A549 treated with CORT108297 at 1 μM for 4 hours (cell line): ENCODE data around the gene RABL6. TPM values are rescaled to one million over a fixed set of nuclear protein-coding genes. Genes with fewer than 3 reads are reported as not detected.

ENCODE experiments used
- total RNA-seq: library from RNA; stranded (reverse); fragments of 200-300 nt; extraction: Qiagen RNA extraction; gene quantifications from 5 replicates; pipeline ENCODE4 v1.2.3, GENCODE V29; 2022

The RABL6 gene, protein sequence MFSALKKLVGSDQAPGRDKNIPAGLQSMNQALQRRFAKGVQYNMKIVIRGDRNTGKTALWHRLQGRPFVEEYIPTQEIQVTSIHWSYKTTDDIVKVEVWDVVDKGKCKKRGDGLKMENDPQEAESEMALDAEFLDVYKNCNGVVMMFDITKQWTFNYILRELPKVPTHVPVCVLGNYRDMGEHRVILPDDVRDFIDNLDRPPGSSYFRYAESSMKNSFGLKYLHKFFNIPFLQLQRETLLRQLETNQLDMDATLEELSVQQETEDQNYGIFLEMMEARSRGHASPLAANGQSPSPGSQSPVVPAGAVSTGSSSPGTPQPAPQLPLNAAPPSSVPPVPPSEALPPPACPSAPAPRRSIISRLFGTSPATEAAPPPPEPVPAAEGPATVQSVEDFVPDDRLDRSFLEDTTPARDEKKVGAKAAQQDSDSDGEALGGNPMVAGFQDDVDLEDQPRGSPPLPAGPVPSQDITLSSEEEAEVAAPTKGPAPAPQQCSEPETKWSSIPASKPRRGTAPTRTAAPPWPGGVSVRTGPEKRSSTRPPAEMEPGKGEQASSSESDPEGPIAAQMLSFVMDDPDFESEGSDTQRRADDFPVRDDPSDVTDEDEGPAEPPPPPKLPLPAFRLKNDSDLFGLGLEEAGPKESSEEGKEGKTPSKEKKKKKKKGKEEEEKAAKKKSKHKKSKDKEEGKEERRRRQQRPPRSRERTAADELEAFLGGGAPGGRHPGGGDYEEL
- 59.9 to 89.6 TPM (median 80.8 TPM) in 5 replicates for total RNA-seq

DNA sequence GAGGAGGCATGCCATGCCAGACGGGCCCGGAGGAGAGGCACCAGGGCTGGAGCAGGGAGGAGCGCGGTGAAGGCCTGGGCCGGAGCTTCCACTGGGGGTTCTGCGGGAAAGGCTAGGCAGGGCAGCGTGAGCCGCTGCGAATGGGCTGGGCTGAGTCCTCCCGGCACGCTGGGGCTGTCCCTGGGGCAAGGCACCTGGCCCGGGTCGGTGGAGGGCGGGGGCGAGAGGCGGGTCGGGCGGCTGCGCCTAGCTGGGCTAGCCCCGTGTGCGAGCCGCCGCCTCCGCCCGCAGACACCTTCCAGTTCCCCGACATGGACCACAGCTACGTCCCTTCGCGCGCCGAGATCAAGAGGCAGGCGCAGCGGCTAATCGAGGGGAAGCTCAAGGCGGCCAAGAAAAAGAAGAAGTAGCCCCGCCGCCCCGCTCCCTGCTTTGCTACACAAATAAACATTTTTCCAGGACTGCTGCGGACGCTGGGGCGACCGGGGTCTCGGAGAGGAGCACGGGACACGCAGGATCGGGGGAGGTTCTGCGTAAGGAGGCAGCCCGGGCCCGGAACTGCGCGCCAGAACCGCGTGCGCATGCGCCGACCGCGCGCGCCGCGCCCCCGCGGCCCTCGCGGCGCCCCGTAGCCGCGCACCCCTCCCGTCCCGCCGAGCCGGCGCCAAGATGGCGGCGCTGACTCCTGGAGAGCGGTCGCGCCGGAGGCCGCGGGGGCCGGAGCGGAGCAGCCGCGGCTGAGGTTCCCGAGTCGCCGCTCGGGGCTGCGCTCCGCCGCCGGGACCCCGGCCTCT, at the start of gene RABL6:
Gene RABL6 (plus strand): TSS at position 668 of the 794 bp plus-strand sequence. CDS start 249 bp downstream, outside the sequence.

DNA sequence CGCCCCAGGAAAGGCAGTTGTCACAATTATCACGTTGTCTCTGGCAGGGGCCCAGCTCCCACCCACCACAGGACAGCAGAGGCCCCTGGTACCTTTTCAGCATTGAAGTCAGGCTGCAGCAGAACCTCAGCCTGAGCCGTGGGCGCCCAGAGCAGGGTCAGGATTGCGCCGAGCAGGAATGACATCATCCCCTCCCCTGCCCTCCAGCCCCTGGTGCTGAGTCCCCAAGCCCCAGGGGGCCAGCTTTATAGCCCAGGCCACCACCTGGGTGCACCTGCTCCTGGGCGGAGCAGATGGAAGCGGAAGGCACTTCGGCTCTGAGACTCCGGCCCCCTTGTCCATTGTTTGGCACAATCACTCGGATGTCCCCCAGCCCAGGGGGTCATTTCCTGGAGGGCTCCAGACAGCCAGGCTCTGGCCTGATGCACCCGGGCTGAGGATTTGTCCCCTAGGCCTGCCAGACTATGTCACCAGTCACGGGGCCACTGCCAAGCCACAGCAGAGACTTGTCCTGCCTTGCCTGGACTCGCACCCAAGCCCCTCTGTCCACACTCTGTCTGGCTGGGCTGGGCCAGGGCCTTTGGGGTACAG, 43.4 kb upstream of the RABL6 start, which contains the start of gene LCN15:
Gene LCN15 (minus strand): TSS at position 218 of the 591 bp plus-strand sequence. CDS start 30 bp downstream, at position 188.

DNA sequence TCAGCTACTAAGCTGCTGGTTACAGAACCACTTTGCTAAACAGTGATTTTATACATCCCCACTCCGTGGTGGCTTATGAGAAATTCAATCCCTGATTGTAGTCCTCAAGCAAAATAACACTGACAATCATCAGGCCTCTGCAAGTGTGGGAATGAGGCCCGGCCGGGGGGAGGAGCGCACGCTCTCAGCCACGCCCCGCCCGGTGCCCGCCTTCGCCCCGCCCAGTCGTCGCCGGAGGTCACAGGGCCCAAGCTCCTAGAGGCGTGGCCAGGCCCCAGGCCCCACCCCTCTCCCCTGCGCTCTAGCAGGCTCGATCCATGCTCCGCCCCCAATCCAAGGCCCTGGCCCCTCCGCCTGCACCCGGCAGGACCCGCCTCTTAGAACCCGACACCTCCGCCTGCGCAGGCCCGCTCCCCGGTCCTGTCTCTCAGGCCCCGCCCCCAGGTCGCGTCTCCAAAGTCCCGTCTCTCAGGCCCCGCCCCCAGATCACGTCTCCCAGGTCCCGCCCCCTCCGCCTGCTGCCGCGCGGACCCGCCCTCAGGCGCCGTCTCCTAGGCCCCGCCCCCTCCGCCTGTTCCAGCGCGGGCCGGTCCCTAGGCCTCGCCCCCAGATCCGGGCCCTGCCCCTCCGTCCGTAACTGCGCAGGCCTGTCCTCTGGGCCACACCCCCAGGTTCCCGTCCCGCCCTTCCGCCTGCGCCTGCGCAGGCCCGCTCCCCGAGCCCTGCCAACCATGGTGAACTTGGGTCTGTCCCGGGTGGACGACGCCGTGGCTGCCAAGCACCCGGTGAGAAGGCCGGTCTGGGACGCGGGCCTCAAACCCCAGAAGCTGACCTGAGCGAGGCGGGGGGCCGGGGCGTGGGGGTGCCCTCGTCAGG, 16.9 kb upstream of the RABL6 start, which contains the start of gene TMEM141:
Gene TMEM141 (plus strand): TSS at position 705 of the 876 bp plus-strand sequence. CDS start 27 bp downstream, at position 732.

DNA sequence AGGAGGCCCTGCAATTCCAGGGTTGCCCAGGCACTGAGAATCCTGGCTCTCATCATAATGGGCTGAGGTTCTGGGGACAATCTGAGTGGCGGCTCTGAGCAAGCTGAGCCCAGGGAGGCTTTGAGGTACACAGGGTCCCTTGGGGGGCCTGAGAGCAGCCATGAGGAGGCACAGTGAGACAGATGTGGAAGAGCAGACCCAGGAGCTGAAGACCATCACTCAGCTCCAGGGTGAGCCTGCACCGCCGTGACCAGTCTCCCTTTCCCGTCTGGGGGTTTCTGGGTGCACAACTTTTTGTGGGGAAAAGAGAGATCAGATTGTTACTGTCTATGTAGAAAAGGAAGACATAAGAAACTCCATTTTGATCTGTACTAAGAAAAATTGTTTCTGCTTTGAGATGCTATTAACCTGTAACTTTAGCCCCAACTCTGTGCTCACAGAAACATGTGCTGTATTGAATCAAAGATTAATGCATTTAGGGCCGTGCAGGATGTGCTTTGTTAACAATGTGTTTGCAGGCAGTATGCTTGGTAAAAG, 11.4 kb upstream of the RABL6 start, which contains the start of gene CCDC183:
Gene CCDC183 (plus strand): TSS at position 101 of the 537 bp plus-strand sequence. CDS start 60 bp downstream, at position 161.

DNA sequence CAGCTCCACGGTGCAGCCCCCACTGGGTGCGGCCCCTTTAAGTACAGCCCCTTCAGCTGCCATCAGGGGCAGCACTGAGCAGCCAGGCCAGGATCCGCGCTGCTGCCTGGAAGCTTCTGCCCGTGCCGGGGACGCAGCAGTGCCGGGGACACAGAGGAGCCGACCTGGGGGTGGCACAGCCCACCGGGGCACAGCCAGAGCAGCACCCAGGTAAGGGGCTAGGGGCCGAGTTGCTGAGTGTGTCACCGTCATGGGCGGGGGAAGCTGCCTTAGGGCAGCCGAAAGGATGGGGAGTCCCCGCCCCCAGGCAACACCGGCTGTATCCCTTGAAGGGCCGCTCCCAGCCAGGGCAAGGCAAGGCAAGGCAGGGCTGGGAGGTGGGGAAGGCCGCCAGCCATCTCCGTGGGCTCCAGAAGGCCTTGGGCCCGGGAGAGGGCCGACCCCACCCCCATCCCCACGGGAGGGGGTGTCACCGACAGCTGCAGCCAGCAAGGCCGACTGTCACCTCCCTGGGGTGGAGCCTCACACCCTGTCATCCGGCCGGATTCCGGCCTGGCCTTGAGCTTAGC, 34.7 kb downstream of the RABL6 start, which contains the start of gene AJM1:
Gene AJM1 (plus strand): TSS at position 99 of the 569 bp plus-strand sequence. CDS start 1,937 bp downstream, outside the sequence.

DNA sequence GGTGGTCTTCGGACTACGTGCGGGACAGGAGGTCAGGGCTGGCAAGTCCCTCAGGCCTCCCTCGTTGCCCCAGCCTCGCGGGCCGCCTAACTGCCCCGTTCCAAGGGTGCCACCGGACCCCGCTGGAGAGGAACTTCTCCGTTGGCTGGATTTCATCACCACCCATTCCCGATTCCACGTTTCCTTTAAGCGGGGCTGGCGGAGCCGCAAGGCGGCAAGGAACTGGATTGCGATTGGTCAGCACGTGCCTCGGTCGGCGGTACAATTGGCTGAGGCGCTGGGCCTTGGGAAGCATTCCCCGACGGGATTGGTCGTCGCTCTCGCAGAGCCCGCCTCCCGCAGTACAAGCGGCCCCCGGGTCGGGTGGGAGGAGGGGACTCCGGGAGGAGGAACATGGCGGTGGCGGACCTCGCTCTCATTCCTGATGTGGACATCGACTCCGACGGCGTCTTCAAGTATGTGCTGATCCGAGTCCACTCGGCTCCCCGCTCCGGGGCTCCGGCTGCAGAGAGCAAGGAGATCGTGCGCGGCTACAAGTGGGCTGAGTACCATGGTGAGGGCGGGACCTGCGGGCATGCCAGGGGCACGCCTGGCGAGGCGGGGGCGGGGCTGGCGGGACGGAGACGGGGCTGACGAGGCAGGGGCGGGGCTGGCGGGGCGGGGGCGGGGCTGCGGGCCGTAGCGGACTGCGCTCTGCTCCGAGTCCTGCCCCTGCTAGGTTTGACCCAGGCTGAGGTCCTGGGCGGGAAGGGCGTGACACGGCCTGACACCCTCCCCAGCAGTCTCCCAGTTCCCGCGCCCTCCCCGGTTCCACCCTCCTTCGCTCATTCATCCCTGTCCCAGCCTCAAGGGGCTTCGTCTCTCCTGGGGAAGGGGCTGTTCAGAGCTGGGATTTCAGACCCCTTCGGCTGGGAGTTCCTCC, 41.6 kb downstream of the RABL6 start, which contains the start of gene PHPT1:
Gene PHPT1 (plus strand): TSS at position 372 of the 922 bp plus-strand sequence. CDS start 22 bp downstream, at position 394.

DNA sequence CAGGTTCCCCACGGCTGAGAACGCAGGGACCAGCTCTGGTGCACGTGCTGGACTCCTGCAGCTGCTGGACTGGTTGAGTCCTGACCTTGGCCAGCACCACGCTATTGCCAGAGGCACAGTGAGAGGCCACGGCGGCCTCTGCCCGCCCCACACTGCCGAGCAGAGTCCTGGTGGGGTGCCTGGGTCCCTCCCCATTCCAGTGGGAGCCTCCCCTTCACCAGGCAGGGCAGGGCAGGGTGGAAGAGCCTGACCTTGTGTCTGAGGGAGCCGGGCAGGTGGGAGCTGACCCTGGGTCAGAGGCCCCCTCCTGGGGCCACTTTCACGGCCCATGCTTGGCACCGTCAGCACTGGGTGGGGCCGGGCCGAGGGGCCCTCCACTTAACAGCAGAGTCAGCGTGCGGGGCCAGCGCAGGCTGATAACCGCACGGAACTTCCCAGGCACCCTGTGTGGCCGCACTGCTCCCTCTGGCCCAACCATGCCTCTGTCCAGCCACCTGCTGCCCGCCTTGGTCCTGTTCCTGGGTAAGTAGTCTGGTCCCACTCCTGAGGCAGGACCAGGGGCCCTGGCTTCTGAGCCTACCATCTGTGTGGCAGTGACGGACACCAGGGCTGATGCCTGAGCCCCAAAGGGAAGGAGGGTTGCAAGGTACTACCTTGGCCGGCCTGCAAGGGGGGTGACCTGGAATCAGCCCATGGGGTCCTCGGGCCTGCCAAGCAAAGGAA, 44.4 kb downstream of the RABL6 start, which contains the start of gene MAMDC4:
Gene MAMDC4 (plus strand): TSS at position 406 of the 723 bp plus-strand sequence. CDS start 71 bp downstream, at position 477.

DNA sequence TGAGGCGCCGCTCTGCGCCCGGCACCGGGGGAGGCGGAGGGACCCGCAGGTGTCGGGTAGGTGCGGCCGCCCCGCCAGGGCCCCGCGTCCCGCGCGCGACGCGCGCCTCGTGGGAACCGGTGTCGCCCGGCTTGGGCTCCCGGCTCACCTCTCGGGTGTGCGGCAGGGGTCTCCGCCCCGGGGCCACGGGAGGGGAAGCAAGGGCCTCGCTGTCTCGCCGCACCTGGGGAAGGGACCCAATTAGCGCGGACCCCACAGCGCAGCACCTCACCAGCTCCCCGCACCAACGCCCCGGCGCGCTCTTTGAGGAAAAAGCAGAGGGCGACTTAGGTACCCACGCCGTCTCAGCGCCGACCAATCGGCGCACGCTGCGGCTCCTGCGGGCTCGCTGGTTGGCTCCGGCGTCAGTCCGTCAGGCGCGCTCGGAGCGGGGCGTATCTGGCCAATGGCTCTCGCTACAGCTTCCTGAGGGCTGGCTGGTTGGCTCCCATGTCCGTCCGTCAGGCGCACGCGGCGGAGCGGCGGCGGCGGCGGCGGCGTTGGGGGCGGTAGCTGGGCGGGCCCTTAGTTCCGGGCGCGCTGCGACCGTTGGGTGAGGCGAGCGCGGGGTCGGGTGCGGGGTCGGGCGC, 78.3 kb downstream of the RABL6 start, which contains the start of gene TRAF2:
Gene TRAF2 (plus strand): TSS at position 567 of the 629 bp plus-strand sequence. CDS start 12,225 bp downstream, outside the sequence.

Other genes with a start within 250 kb of the RABL6 start
- 37.0 to 63.6 TPM (median 60.7 TPM) in 5 replicates for gene EGFL7, start 145.0 kb upstream of the RABL6 start, total RNA-seq
- 63.9 to 116 TPM (median 109 TPM) in 5 replicates for gene AGPAT2, start 120.5 kb upstream of the RABL6 start, total RNA-seq
- gene DIPK1B, start 95.4 kb upstream of the RABL6 start, total RNA-seq: 6.8 to 10.9 TPM (median 10.1 TPM) in 5 replicates
- not detected in 5 replicates for gene LCN10, start 65.0 kb upstream of the RABL6 start, total RNA-seq
- gene LCN6, start 59.4 kb upstream of the RABL6 start, total RNA-seq: not detected in 5 replicates
- gene LCN8, start 49.7 kb upstream of the RABL6 start, total RNA-seq: not detected in 5 replicates
- 0.02 TPM in 1 of 5 replicates, not detected in the others for gene LCN15, start 43.4 kb upstream of the RABL6 start, total RNA-seq
- gene TMEM141, start 16.6 kb upstream of the RABL6 start, total RNA-seq: 61.4 to 77.3 TPM (median 75.3 TPM) in 5 replicates
- 0.13 to 0.36 TPM (median 0.27 TPM) in 5 replicates for gene CCDC183, start 11.6 kb upstream of the RABL6 start, total RNA-seq
- gene AJM1, start 34.5 kb downstream of the RABL6 start, total RNA-seq: 3.3 to 4.7 TPM (median 4.6 TPM) in 5 replicates
- gene PHPT1, start 41.5 kb downstream of the RABL6 start, total RNA-seq: 284 to 346 TPM (median 322 TPM) in 5 replicates
- gene MAMDC4, start 44.4 kb downstream of the RABL6 start, total RNA-seq: 1.7 to 6.8 TPM (median 5.1 TPM) in 5 replicates
- 433 to 512 TPM (median 473 TPM) in 5 replicates for gene EDF1, start 58.4 kb downstream of the RABL6 start, total RNA-seq
- 47.5 to 74.7 TPM (median 64.9 TPM) in 5 replicates for gene TRAF2, start 78.6 kb downstream of the RABL6 start, total RNA-seq
- 61.5 to 109 TPM (median 104 TPM) in 5 replicates for gene FBXW5, start 136.8 kb downstream of the RABL6 start, total RNA-seq
- 0.88 to 2.3 TPM (median 1.3 TPM) in 5 replicates for gene C8G, start 137.3 kb downstream of the RABL6 start, total RNA-seq
- gene LCN12, start 144.3 kb downstream of the RABL6 start, total RNA-seq: 0.48 to 1.5 TPM (median 1.5 TPM) in 5 replicates
- 0.16 to 0.81 TPM (median 0.57 TPM) in 5 replicates for gene PTGDS, start 169.6 kb downstream of the RABL6 start, total RNA-seq
- 0.03 to 0.06 TPM (median 0.05 TPM) in 4 of 5 replicates, not detected in the other for gene LCNL1, start 175.0 kb downstream of the RABL6 start, total RNA-seq
- gene PAXX, start 184.5 kb downstream of the RABL6 start, total RNA-seq: 49.7 to 88.2 TPM (median 76.5 TPM) in 5 replicates
- gene CLIC3, start 188.6 kb downstream of the RABL6 start, total RNA-seq: 2.7 to 4.5 TPM (median 3.8 TPM) in 5 replicates
- 20.4 to 30.4 TPM (median 27.8 TPM) in 5 replicates for gene ABCA2, start 220.3 kb downstream of the RABL6 start, total RNA-seq
- 0.08 to 0.09 TPM in 2 of 5 replicates, not detected in the others for gene FUT7, start 224.1 kb downstream of the RABL6 start, total RNA-seq
- 41.2 to 91.4 TPM (median 89.1 TPM) in 5 replicates for gene NPDC1, start 238.2 kb downstream of the RABL6 start, total RNA-seq
- 0.63 to 1.4 TPM (median 0.95 TPM) in 5 replicates for gene ENTPD2, start 246.1 kb downstream of the RABL6 start, total RNA-seq